Small intestine (tissue), 7 donors: Measurements from ENCODE around the gene NR2C2. TPM values are rescaled to one million over a fixed set of nuclear protein-coding genes. Genes with fewer than 3 reads are reported as not detected.
"Not testable (repeated sequence)": the region's sequence is repeated elsewhere in the genome, so short reads cannot be mapped to it uniquely, and the experiment has no call there.

ENCODE experiments used
- DNase-seq, 2 donors: peaks; one replicate each; pipeline versions ENCODE4 v3.0.0 to v3.0.0-alpha.2; 2013
- FAIRE-seq: peaks from 2 replicates; lab custom pipeline; 2012; peaks lifted over from hg19 to GRCh38; lab: Jason Lieb, UNC
- H3K27ac ChIP-seq, 3 donors: one replicate each; pipeline ENCODE4 v1.5.1; 2013; ENCODE audit warnings: low read length in 2 of 3, mild to moderate bottlenecking in 2 of 3, control low read depth in 1 of 3, inconsistent platforms in 1 of 3, low read depth in 1 of 3, moderate library complexity in 1 of 3
- H3K27me3 ChIP-seq, 3 donors: one replicate each; pipeline ENCODE4 v1.6.1; 2013; ENCODE audit warnings: low read length in 3 of 3, inconsistent platforms in 1 of 3; ENCODE audit not compliant: control insufficient read depth in 3 of 3, insufficient read depth in 3 of 3
- H3K36me3 ChIP-seq, 3 donors: one replicate each; pipeline ENCODE4 v1.6.1; 2013; ENCODE audit warnings: low read length in 3 of 3, inconsistent platforms in 1 of 3, low read depth in 1 of 3, mild to moderate bottlenecking in 1 of 3, moderate library complexity in 1 of 3; ENCODE audit not compliant: control insufficient read depth in 3 of 3, insufficient read depth in 2 of 3
- H3K4me1 ChIP-seq, 3 donors: one replicate each; pipeline ENCODE4 v1.6.1; 2013; ENCODE audit warnings: low read length in 2 of 3, inconsistent platforms in 1 of 3, low read depth in 1 of 3, mild to moderate bottlenecking in 1 of 3, moderate library complexity in 1 of 3; ENCODE audit not compliant: control insufficient read depth in 3 of 3, insufficient read depth in 2 of 3
- H3K4me3 ChIP-seq, 3 donors: one replicate each; pipeline ENCODE4 v1.5.1; 2013; ENCODE audit warnings: low read length in 3 of 3, control low read depth in 1 of 3, inconsistent platforms in 1 of 3, low read depth in 1 of 3, mild to moderate bottlenecking in 1 of 3, moderate library complexity in 1 of 3
- H3K9me3 ChIP-seq, 2 donors: one replicate each; pipeline ENCODE4 v1.6.1; 2013; ENCODE audit warnings: low read depth in 1 of 2, low read length in 1 of 2; ENCODE audit not compliant: control insufficient read depth in 2 of 2, insufficient read depth in 1 of 2
- WGBS, 3 donors: extraction: QIAGEN DNeasy Blood & Tissue Kit; methylation state at CpG; one replicate each; pipeline ENCODE4 v1.1.7; 2013; 5-methylcytosine and 5-hydroxymethylcytosine counted together
- polyA plus RNA-seq, 4 donors: library from polyadenylated mRNA; stranded (reverse) in 3 of 4; unstranded in 1 of 4; fragments of 200-250 nt in 3 of 4; fragments of 120-200 nt in 1 of 4; gene quantifications; one replicate each; pipeline versions ENCODE4 v1.2.1 to v1.2.3, GENCODE V29; 2013
- donor health status: healthy with polysubstance abuse.
- donor health status: control.
- donor health status: control.
- donor health status: Bipolar disorder and iron deficiency.
- donor health status: healthy.

The NR2C2 gene
- polyA plus RNA-seq, 4 donors = 7.8 to 40.4 (median 10.1) TPM

DNA sequence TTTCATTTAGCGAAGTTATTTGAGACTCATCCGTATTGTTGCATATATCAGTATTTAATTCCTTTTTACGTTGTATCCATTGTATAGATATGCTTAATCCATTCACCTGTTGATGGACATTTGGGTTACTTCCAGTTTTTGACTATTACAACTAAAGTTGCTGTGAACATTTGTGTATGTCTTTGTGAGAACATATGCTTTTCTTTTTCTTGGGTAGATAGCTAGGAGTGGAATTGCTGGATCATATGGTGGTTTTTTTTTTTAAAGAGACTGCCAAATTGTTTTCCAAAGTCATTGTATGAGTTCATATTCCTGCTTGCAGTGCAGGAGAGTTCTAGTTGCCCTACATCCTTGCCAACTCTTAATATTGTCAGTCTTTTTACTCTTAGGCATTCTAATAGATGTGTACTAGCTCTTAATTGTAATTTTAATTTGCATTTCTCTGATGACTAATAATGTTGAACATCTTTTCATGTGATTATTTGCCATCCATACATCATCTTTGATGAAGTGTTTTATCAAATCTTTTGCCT lies 37.3 kb downstream of the NR2C2 start:
- DNase-seq (no peak), FAIRE-seq (no peak)
- H3K36me3 ChIP-seq = peaks cover 0 to 12% (median 0%) of the 10 kb centered on the region in 3 donors
- WGBS, 3 donors = 98 to 99% (median 99%) methylated on average over 3 of the region's 3 CpGs
- H3K27me3 ChIP-seq = no peaks in the 10 kb centered on the region
- H3K27ac ChIP-seq = no peak overlapping the region
- peaks cover 0 to 7% (median 0%) of the 10 kb centered on the region in 3 donors for H3K4me1 ChIP-seq
- no peak overlapping the region for H3K4me3 ChIP-seq
- peaks cover 0 to 2% of the 10 kb centered on the region in 2 donors for H3K9me3 ChIP-seq

GRCh38 chr3:14988988-14989394 lies 41.6 kb downstream of the NR2C2 start:
- 88 to 92% (median 90%) methylated on average over 3 of the region's 3 CpGs for WGBS, 3 donors
- Histone ChIP-seq H3K36me3 (peaks cover 0 to 6% (median 0%) of the 10 kb centered on the region in 3 donors), H3K4me1 (peaks cover 0 to 14% (median 2%) of the 10 kb centered on the region in 3 donors), H3K4me3 (no peak overlapping the region), H3K9me3 (peaks cover 0 to 2% of the 10 kb centered on the region in 2 donors), H3K27ac (no peak overlapping the region), H3K27me3 (no peaks in the 10 kb centered on the region)
- FAIRE-seq (no peak), DNase-seq (no peak)

- Histone ChIP-seq H3K4me3 (no peak overlapping the region), H3K9me3 (no peaks in the 10 kb centered on the region), H3K36me3 (peaks cover 0 to 8% (median 0%) of the 10 kb centered on the region in 3 donors), H3K27me3 (no peaks in the 10 kb centered on the region), H3K27ac (no peak overlapping the region), H3K4me1 (peaks cover 0 to 14% (median 2%) of the 10 kb centered on the region in 3 donors)
- WGBS, 3 donors = 49 to 60% (median 49%) methylated on average over 3 of the region's 3 CpGs
- DNase-seq (no peak), FAIRE-seq (no peak)
Observed at GRCh38 chr3:14989943-14990779, 42.8 kb downstream of the NR2C2 start.

DNA sequence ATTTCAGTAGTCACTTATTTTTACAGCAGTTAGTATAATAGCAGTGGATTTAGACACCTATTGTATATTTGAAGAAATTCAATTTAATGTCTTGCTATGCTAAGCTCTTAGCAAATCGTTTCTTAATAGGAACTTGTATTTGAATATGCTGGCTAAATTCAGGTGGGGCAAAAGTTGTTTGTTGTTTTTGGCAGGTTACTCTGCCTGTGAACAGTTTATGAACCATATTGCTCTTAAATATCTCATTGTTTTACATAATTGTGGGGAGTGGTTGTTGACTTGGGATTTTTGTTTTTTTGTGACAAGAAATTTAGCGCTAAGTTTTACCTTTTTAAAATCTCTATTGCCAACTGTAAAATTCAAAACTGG lies 43.4 kb downstream of the NR2C2 start:
- H3K36me3 ChIP-seq = peaks cover 0 to 8% (median 0%) of the 10 kb centered on the region in 3 donors
- DNase-seq (no peak), FAIRE-seq (no peak)
- H3K4me3 ChIP-seq = no peak overlapping the region
- no peaks in the 10 kb centered on the region for H3K9me3 ChIP-seq
- WGBS, 3 donors = 52 to 65% (median 60%) methylated on average over 2 of the region's 2 CpGs
- peaks cover 0 to 14% (median 2%) of the 10 kb centered on the region in 3 donors for H3K4me1 ChIP-seq
- no peaks in the 10 kb centered on the region for H3K27me3 ChIP-seq
- no peak overlapping the region for H3K27ac ChIP-seq

DNA sequence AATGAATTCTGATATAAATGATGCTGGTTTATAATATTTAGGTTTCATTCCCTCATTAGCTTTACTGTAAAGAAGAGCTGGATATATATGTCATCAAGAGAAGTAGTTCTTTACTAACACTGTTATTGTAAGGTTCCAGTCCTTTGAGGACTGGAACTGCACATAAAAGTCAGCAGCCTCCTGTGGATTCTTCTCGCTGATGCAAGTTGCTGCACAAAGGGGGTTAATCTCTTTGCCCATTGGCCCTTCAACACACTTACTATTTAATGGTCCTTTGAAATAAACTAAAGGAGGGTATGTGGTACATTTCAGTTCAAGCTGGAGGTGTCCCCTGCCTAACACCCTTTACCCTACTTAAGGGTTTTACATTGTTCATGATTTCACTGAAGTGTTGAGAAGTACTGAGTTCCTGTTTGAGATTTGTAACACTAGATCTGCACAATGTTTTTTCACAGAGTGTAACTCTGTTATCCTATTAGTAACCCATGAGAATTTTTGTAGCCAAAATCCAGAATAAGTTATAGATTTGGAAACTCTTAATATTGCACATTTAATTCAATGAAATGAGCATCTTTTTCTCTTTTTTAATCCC lies 43.9 kb downstream of the NR2C2 start:
- no peak overlapping the region for H3K27ac ChIP-seq
- no peaks in the 10 kb centered on the region for H3K27me3 ChIP-seq
- peaks cover 0 to 8% (median 0%) of the 10 kb centered on the region in 3 donors for H3K36me3 ChIP-seq
- WGBS, 3 donors = 88 to 93% (median 93%) methylated on average over 1 of the region's 1 CpG
- DNase-seq = no peak
- peaks cover 0 to 14% (median 2%) of the 10 kb centered on the region in 3 donors for H3K4me1 ChIP-seq
- H3K9me3 ChIP-seq = no peaks in the 10 kb centered on the region
- no peak overlapping the region for H3K4me3 ChIP-seq
- no peak for FAIRE-seq

DNA sequence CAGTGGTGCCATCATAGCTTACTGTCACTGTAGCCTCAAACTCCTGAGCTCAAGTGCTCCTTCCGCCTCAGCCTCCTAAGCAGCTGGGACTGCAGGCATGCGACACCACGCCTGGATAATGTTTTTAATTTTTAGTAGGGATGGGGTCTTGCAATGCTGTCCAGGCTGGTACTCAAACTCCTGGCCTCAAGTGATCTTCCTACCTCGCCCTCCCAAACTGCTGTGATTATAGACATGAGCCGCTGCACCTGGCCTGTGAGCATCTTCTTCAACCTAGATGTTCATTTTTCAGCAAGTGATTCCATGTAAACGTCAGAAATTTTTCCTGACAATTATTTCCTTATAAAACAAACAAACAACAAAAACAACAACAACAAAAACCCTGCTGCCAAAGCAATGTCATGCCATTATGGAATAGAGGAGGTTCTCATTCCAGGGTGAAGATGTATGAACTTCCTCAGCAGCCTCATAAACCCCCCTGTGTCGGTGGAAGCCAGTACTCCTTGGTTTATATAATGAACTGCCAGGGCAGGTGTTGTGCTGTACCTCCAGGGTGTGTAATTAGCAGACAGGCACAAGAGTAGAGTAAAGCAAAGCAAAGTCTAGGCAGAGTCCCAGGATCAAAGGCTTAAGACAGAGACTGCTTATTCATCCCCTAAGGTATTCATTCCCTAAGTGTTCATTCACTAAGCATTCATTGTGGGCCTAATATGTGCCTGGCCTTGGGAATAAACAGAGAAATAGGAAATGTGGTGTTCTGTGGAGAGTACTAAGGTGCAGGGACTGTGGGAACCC lies 44.6 kb downstream of the NR2C2 start:
- WGBS, 3 donors = 75 to 86% (median 80%) methylated on average over 7 of the region's 7 CpGs
- H3K4me3 ChIP-seq = no peak overlapping the region
- FAIRE-seq = no peak

GRCh38 chr3:14997941-14998340 lies 50.6 kb downstream of the NR2C2 start:
- no peak overlapping the region for H3K27ac ChIP-seq
- DNase-seq (no peak), FAIRE-seq (no peak)
- H3K4me3 ChIP-seq = no peak overlapping the region
- no peaks in the 10 kb centered on the region for H3K4me1 ChIP-seq
- no peaks in the 10 kb centered on the region for H3K27me3 ChIP-seq
- H3K36me3 ChIP-seq = peaks cover 0 to 11% (median 0%) of the 10 kb centered on the region in 3 donors
- peaks cover 0 to 3% of the 10 kb centered on the region in 2 donors for H3K9me3 ChIP-seq
- 97 to 100% (median 99%) methylated on average over 1 of the region's 1 CpG for WGBS, 3 donors

More for the DNA sequence above, 44.6 kb downstream of the NR2C2 start:
- Histone ChIP-seq H3K9me3 (no peaks in the 10 kb centered on the region), H3K27ac (no peak overlapping the region), H3K27me3 (no peaks in the 10 kb centered on the region), H3K36me3 (peaks cover 0 to 8% (median 0%) of the 10 kb centered on the region in 3 donors), H3K4me1 (peaks cover 0 to 12% (median 2%) of the 10 kb centered on the region in 3 donors)
- DNase-seq = peak; percentile 10 to 21

GRCh38 chr3:14999182-14999581 lies 51.8 kb downstream of the NR2C2 start:
- not testable (repeated sequence) for H3K27ac ChIP-seq, H3K9me3 ChIP-seq, H3K27me3 ChIP-seq, FAIRE-seq, H3K4me3 ChIP-seq, H3K4me1 ChIP-seq, DNase-seq
- H3K36me3 ChIP-seq = peaks cover 0 to 17% (median 0%) of the 10 kb centered on the region in 3 donors
- WGBS, 3 donors = 87 to 93% (median 91%) methylated on average over 6 of the region's 6 CpGs
